Measurements from ENCODE around the gene MDM2. TPM values are rescaled to one million over a fixed set of nuclear protein-coding genes. Genes with fewer than 3 reads are reported as not detected.
"Not testable (repeated sequence)": the region's sequence is repeated elsewhere in the genome, so short reads cannot be mapped to it uniquely, and the experiment has no call there.

Gene MDM2
- total RNA-seq, 1 donor from 2014 or later = 47.3 TPM

DNA sequence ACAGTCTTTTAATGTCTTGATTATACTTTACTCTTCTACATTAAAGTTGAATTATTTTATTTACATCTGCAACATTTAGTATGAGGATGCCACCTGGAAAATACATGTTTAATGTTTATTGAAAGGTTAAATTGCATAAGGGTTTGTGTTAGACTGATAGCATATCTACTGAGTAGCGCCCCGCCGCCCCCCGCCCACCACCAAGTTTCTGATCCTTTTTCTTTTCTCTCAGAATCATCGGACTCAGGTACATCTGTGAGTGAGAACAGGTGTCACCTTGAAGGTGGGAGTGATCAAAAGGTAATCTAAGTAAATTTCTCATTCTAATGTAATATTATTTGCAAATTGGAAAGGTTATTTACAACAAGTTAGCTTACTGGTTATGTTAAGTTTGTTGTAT lies 16.2 kb downstream of the MDM2 start:
- DNase-seq (ENCODE audit: low spot score in 2 of 2) (no peak), FAIRE-seq (no peak)

DNA sequence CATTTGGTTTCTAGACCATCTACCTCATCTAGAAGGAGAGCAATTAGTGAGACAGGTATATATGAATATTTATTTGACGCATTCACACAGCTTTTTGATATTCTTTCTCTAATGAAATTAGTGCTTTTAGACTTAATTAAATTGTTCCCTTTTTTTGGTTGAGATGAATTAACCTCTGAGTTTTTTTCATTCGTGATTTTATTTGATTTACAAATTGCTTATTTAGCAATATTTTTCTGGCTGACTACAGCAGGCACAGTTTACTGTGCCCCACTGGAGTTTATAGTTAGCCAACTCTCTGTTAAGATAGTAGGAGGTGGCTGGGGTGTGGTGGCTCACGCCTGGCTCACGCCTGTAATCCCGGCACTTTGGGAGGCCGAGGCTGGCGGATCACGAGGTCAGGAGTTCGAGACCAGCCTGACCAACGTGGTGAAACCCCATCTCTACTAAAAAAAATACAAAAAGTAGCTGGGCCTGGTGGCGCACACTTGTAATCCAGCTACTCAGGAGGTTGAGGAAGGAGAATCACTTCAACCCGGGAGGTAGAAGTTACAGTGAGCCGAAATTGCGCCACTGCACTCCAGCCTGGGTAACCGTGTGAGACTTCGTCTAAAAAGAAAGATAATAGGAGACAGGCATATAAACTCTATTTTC lies 16.7 kb downstream of the MDM2 start:
- DNase-seq (ENCODE audit: low spot score in 2 of 2) = no peak
- no peak for FAIRE-seq

DNA sequence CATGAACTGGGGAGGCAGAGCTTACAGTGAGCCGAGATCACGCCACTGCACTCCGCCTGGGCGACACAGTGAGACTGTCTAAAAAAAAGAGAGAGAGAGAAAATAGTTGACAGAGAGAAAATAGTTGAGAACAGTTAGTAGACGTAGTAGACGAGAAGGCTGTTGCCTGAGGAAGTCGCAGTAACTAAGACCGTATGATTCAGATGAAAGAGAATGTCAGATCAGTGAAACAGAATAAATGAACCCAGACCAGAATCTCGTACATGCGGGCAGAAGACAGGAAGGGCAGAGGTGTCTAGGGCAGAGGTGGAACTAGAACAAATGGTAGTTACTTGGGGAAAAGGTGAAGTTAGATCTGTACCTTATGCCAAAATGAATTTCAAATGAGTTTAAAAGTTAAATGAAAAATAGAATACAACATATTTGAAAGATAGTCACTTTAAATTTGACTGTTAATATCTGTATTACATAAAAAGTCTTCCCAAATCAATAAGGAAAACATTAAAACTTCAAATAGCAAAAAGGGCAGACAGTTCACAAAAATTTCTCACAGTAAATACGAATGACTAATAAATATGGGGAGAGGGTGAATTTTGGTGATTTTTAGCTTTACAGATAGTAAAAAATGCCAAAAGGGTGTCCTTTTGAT lies 17.7 kb downstream of the MDM2 start:
- DNase-seq (ENCODE audit: low spot score in 2 of 2) (no peak), FAIRE-seq (no peak)

DNA sequence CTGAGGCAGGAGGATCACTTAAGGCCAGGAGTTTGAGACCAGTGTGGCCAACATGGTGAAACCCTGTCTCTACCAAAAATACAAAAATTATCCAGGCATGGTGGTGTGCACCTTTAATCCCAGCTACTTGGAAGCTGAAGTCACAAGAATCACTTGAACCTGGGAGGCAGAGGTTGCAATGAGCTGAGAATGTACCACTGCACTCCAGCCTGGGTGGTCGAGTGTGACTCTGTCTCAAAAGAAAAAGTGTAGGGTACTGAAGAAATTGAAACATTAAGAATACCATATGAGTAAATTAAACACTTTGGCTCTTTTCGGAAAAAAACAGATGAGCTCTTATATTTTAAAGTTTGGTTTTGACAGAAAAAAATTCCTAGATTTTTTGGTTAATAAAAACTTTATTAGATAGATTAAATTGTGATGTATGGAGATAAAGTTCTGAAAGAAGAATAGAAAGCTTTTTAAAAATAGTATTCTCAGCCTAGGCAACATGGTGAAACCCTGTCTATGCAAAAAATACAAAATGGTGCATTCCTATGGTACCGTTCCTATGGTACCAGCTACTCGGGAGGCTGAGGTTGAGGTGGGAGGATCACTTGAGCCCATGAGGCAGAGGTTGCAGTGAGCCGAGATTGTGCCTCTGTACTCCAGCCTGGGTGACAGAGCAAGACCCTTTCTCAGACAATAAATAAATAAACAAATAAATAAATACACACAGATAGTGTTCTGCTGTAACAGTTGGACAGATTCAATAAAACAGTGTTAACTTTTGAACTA lies 20.1 kb downstream of the MDM2 start:
- FAIRE-seq (no peak), DNase-seq (ENCODE audit: low spot score in 2 of 2) (no peak)

DNA sequence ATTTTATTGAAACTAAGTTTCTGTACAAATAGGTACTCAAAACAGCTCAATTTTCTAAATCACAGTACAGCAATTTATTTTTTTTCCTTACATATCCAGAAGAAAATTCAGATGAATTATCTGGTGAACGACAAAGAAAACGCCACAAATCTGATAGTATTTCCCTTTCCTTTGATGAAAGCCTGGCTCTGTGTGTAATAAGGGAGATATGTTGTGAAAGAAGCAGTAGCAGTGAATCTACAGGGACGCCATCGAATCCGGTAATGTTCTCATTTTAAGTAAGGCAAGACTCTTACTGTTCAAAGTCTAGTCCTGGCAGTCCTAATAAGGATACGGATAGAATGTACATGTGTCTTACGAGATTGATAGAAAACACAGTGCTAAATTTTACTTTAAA lies 20.7 kb downstream of the MDM2 start:
- DNase-seq (ENCODE audit: low spot score in 2 of 2) = no peak
- FAIRE-seq = no peak

DNA sequence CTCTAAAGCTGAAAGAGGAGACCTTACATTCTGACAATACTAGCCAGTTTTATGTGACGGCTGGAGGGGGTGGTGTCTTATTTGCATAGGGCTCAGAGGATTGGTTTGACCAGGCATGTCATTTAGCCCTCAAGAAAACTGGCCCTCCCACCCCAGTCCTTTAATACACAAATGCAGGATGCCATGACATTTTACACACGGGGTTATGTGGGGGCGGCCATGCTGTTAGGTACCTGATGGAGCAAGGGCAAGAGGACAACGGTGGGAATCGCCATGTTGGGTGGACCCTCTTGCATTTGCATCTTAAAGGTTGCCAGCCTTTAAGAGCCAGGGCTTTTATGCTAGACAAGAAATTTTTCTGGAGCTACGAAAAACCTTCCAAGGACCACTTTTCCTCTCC lies 23.3 kb downstream of the MDM2 start:
- no peak for FAIRE-seq
- no peak for DNase-seq (ENCODE audit: low spot score in 2 of 2)

DNA sequence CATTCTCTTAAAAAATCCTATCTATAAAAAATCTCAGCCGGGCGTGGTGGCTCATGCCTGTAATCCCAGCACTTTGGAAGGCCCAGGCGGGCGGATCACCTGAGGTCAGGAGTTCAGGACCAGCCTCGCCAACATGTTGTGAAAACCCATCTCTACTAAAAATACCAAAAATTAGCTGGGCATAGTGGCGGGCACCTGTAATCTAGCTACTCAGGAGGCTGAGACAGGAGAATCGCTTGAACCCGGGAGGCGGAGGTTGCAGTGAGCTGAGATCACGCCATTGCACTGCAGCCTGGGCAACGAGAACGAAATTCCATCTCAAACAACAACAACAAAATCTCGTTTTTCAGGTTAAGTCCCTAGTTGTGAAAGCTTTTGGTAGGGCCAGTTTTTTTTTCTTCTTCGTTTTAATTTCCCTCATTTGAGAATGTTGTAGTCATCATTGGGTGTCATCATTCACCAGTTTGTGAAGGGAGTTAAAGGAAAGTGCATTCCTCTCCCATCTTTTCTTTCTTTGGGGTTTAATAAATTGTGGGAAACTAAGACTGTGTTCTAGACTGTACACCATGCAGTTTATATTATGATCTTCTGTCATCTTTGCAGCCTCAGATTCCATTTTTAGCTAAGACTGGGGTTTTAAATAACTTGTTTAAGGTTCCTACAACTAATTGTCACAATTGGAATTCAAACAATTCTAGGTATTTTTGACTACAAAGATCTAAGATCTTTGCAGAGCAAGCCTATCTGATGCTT lies 23.9 kb downstream of the MDM2 start:
- no peak for FAIRE-seq
- no peak for DNase-seq (ENCODE audit: low spot score in 2 of 2)

DNA sequence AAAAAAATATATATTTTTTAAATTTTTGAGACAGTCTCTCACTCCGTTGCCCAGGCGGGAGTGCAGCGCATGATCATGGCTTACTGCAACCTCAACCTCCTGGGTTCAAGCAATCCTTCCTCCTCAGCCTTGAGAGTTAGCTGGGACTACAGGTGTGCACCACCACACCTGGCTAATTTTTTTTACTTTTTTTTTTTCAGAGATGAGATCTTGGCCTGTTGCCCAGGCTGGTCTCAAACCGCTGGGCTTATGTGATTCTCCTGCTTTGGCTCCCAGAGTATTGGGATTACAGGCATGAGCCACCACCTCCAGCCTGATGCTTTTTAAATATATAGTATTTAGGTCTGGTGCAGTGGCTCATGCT lies 24.5 kb downstream of the MDM2 start:
- no peak for DNase-seq (ENCODE audit: low spot score in 2 of 2)
- FAIRE-seq = no peak

DNA sequence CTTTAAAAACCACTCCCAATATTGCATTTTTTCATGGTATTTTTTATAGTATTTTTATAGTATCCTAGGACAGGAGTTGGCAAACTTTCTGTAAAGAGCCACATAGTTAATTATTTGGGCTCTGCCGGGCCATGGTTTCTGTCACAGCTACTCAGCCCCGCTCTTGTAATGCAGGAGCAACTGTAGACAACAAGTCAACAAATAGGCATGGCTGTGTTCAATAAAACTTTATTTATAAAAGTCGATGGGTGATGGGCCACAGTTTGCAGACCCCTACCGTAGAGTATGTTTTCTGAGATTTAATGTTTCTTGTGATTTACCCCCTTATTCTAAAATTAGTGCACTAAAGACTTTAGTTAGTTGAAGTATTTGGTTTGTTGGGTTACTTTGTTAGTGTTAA lies 25.5 kb downstream of the MDM2 start:
- FAIRE-seq = no peak
- no peak for DNase-seq (ENCODE audit: low spot score in 2 of 2)

DNA sequence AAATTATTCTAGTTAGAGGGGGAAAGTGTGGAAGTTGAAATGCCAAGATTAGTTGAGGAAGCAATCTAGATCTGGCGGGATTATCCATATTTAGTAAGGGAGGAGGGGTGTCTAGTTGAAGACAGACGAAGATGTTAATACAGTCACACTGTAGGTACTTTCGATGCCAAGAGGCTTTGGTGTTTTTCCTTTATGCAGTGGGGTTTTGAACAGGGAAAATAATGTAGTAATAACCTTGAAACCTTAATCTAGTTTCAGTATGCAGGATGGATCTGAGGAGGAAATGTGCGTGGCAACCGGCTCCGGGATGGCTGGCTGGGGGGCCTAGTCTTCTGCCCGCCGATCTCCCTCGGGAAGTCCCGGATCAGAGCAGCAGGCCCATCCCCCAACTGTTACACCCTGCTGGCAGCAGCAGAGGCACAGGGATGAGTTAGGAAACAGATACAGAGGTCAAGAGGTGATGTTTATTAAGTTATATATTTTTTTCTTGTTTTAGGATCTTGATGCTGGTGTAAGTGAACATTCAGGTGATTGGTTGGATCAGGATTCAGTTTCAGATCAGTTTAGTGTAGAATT lies 27.4 kb downstream of the MDM2 start:
- FAIRE-seq (no peak), DNase-seq (ENCODE audit: low spot score in 2 of 2) (no peak)

DNA sequence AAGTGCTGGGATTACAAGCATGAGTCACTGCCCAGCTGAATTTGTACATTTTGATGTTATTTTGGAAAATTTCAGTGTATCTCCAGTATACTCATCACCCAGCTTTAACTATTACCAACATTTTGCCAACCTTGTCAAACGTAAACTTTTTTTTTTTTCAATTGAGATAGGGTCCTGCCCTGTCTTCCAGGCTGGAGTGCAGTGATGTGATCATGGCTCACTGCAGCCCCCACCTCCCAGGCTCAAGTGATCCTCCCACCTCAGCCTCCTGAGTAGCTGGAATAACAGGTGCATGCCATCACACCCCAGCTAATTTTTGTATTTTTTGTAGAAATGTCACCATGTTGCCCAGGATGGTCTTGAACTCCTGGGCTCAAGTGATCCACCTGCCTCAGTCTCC lies 29.2 kb downstream of the MDM2 start:
- FAIRE-seq = no peak
- no peak for DNase-seq (ENCODE audit: low spot score in 2 of 2)

DNA sequence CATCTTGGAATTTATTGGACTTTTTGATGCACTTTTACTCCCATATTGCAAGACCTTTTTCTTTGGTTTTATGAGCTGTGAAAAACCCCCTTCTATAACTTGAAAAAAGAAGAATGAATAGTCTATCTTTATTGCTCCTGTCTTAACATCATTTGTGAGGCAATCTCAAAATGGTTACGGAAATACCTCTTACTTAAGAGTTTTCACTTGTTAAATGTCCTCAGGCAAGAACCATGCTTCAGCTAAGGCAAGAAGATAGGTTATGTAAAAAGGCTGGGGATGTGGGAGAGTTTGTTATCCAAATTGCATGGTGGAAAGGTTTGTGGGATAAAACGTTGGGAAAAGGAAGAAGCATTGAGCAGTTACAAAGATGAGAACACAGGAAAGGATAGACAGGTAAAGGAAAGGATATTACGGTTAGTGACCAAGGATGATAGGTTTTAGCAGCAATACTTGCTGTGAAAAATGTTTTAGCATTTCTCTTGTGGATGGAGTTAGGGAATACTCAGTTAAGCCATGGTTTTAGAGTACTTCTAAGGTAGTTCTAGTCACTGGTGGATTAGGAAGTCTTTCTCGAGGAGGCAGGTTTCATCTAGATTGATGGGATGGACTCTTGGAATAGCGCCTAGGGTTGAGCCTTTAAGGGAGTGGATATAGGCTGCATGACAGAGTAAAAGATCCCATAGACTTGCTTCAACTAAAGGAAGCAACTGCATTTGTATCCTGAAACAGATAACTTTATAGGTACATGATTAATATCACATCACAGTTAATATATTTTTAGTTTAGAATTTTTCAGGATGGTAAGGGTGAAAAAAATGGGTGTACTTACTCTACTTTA lies 30.3 kb downstream of the MDM2 start:
- FAIRE-seq = no peak
- DNase-seq (ENCODE audit: low spot score in 2 of 2) = no peak

DNA sequence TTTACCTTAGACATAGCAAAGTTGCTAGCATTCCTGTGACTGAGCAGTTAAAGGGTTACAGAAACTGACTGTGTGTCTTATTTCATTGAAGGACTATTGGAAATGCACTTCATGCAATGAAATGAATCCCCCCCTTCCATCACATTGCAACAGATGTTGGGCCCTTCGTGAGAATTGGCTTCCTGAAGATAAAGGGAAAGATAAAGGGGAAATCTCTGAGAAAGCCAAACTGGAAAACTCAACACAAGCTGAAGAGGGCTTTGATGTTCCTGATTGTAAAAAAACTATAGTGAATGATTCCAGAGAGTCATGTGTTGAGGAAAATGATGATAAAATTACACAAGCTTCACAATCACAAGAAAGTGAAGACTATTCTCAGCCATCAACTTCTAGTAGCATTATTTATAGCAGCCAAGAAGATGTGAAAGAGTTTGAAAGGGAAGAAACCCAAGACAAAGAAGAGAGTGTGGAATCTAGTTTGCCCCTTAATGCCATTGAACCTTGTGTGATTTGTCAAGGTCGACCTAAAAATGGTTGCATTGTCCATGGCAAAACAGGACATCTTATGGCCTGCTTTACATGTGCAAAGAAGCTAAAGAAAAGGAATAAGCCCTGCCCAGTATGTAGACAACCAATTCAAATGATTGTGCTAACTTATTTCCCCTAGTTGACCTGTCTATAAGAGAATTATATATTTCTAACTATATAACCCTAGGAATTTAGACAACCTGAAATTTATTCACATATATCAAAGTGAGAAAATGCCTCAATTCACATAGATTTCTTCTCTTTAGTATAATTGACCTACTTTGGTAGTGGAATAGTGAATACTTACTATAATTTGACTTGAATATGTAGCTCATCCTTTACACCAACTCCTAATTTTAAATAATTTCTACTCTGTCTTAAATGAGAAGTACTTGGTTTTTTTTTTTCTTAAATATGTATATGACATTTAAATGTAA lies 31.5 kb downstream of the MDM2 start:
- DNase-seq (ENCODE audit: low spot score in 2 of 2) (no peak), FAIRE-seq (no peak)

DNA sequence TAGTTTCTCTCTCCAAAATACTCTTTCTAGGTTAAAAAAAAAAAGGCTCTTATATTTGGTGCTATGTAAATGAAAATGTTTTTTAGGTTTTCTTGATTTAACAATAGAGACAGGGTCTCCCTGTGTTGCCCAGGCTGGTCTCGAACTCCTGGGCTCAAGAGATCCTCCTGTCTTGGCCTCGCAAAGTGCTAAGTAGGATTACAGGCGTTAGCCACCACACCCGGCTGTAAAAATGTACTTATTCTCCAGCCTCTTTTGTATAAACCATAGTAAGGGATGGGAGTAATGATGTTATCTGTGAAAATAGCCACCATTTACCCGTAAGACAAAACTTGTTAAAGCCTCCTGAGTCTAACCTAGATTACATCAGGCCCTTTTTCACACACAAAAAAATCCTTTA lies 33.2 kb downstream of the MDM2 start:
- DNase-seq (ENCODE audit: low spot score in 2 of 2); FAIRE-seq: not testable (repeated sequence)

DNA sequence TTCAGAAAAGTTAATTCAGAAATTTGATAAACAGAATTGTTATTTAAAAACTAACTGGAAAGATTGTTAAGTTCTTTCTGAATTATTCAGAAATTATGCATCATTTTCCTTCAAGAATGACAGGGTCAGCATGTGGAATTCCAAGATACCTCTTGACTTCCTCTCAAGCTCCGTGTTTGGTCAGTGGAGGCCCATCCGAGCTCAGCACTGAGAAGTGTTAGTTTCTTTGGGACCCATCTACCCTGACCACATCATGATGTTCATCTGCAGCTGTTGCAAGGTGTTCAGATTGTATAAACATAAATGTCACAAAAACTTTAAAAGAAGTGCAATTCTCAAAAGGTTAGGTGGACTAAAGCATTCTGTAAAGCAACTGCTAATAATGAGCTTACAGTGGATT lies 33.7 kb downstream of the MDM2 start:
- no peak for DNase-seq (ENCODE audit: low spot score in 2 of 2)

DNA sequence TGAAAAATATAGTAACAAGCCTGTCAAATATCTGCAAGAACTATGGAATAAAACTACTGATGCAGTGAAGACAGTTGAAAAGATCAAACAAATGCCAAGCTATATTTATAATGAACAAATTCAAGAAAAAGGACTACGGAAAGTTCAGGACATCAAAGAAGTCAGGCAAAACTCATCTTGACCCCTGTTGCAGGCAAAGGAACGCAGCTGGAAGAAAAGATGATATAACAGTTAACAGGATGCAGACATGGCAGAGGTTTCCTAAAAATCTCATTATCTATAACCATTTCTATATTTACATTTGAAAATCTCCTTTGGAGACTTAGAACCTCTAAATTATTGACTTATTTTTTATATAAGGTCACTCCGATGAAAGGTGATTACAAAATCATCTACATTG lies 34.1 kb downstream of the MDM2 start:
- FAIRE-seq (no peak), DNase-seq (ENCODE audit: low spot score in 2 of 2) (no peak)

More for the DNA sequence above, 33.7 kb downstream of the MDM2 start:
- FAIRE-seq = no peak

DNA sequence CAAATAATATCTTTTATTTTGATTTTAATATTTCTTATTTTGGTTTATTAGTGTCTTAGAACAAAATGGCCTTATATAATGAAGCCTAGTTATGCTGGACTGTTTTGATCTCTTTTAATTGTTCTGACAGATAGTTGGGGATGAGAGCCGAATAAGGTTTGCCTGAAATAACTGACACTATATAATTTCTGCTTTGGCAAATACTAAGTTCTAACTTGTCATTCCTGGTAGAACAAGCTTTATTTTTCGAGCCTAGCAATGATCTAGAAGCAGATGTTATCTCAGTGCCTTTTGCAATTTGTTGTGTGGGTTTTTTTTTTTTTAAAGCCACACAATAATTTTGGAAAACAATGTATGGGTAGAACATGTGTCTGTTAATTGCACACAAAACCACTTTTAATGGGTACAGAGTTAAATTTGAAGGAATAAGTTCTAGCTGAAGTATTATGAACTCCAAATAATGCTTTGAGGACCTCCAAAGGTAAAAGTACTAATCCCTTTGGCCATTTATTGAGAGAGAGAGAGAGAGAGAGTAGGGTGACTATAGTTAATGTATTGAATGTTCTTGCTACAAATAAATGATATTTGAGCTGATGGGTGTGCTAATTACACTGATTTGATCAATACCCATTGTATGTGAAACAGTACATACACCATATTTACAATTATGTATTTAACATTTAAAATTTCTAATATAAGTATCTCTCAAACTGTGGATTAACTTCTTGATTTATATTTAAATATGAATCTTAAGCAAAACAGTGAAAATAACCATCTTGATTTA lies 35.0 kb downstream of the MDM2 start:
- FAIRE-seq (no peak), DNase-seq (ENCODE audit: low spot score in 2 of 2) (no peak)

DNA sequence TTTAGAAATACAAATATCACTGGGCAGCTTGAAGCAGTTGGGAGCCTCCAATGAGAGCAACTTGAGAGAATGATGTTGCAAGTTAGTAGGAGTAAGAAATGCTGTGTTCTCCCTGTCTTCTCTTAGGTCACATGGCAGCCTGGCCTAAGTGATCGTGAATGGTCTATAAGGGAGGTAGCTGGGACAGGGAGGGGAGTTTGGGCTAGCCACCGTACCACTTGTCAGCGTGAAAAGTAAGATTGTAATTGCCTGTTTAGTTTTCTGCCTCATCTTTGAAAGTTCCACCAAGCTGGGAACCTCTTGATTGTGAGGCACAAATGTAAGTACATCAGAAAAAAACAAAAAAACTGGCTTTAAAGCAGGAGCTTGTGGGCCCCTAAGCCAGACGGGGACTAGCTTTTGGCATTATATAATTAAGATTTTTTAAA lies 36.4 kb downstream of the MDM2 start:
- no peak for DNase-seq (ENCODE audit: low spot score in 2 of 2)
- FAIRE-seq = no peak
